OCI-LY1 (cell line): ENCODE data around the gene TMCO1.

Experiments
- H2AFZ ChIP-seq: fragments of 200-600 bp; sonication (generic), shearing (Covaris generic); 2 replicates; pipeline ENCODE4 v1.6.0; 2014; ENCODE audit warnings: antibody characterized with exemption, mild to moderate bottlenecking, low read length
- H3F3A ChIP-seq: fragments of 200-600 bp; sonication (generic), shearing (Covaris generic); 2 replicates; pipeline ENCODE4 v1.6.0; 2014; ENCODE audit warnings: mild to moderate bottlenecking, antibody characterized with exemption, low read length, moderate library complexity; ENCODE audit not compliant: insufficient read depth
- H3K27ac ChIP-seq: fragments of 200-600 bp; sonication (generic); 2 replicates; pipeline ENCODE4 v1.5.1; 2014; ENCODE audit warnings: low read length, mixed run types, mild to moderate bottlenecking, low read depth; ENCODE audit not compliant: poor library complexity, severe bottlenecking
- H3K27me3 ChIP-seq: fragments of 200-600 bp; sonication (generic); 2 replicates; pipeline ENCODE4 v1.6.0; 2014; ENCODE audit warnings: antibody characterized with exemption, mild to moderate bottlenecking, low read length, moderate library complexity; ENCODE audit not compliant: insufficient read depth
- H3K36me3 ChIP-seq: fragments of 200-600 bp; sonication (generic); 2 replicates; pipeline ENCODE4 v1.6.1; 2014; ENCODE audit warnings: mild to moderate bottlenecking, antibody characterized with exemption, low read length, moderate library complexity, mixed read lengths; ENCODE audit not compliant: insufficient read depth
- H3K4me1 ChIP-seq: fragments of 200-600 bp; sonication (generic); 2 replicates; pipeline ENCODE4 v1.5.1; 2014; ENCODE audit warnings: mild to moderate bottlenecking, low read length, moderate library complexity; ENCODE audit not compliant: insufficient read depth, severe bottlenecking
- H3K4me2 ChIP-seq: fragments of 200-600 bp; sonication (generic), shearing (Covaris generic); 2 replicates; pipeline ENCODE4 v1.6.1; 2014; ENCODE audit warnings: low read length
- H3K4me3 ChIP-seq: fragments of 200-600 bp; sonication (generic); 2 replicates; pipeline ENCODE4 v1.5.1; 2014; ENCODE audit warnings: low read length, low read depth, mild to moderate bottlenecking, mixed read lengths; ENCODE audit not compliant: poor library complexity, severe bottlenecking
- H3K79me2 ChIP-seq: fragments of 200-600 bp; shearing (Covaris generic); 2 replicates; pipeline ENCODE4 v1.6.1; 2016; ENCODE audit warnings: mixed run types, low read length, mixed read lengths; ENCODE audit not compliant: insufficient read depth
- H3K9ac ChIP-seq: fragments of 200-600 bp; sonication (generic), shearing (Covaris generic); 2 replicates; pipeline ENCODE4 v1.6.1; 2014; ENCODE audit warnings: mild to moderate bottlenecking, low read length, mixed read lengths
- H3K9me2 ChIP-seq: fragments of 200-600 bp; sonication (generic), shearing (Covaris generic); 2 replicates; pipeline ENCODE4 v1.6.1; 2014; ENCODE audit warnings: low read depth, mild to moderate bottlenecking, low read length, mixed read lengths
- H3K9me3 ChIP-seq: fragments of 200-600 bp; shearing (Covaris generic); 2 replicates; pipeline ENCODE4 v1.6.1; 2014; ENCODE audit warnings: low read length, mixed read lengths
- H4K20me1 ChIP-seq: fragments of 200-600 bp; sonication (generic), shearing (Covaris generic); 2 replicates; pipeline ENCODE4 v1.6.0; 2016; ENCODE audit warnings: mild to moderate bottlenecking, low read length; ENCODE audit not compliant: insufficient read depth
- EZH2 ChIP-seq: fragments of 200-600 bp; sonication (generic), shearing (Covaris generic); IDR thresholded peaks from 2 replicates; pipeline ENCODE4 v1.8.0; 2017; ENCODE audit warnings: borderline replicate concordance, mixed run types, mild to moderate bottlenecking, antibody characterized with exemption, low read length, moderate library complexity, mixed read lengths
- TF ChIP-seq, protein P1 (sequence below): fragments of 200-600 bp; sonication (generic), shearing (Covaris generic); IDR thresholded peaks from 2 replicates; pipeline ENCODE4 v1.5.1; 2017; ENCODE audit warnings: mild to moderate bottlenecking, antibody characterized with exemption, low read length, moderate library complexity, mixed read lengths

The TMCO1 gene

GRCh38 chr1:165679282-165680036 lies 89.2 kb downstream of the TMCO1 start:
- H3K9me2 ChIP-seq, result no peaks in the 10 kb centered on the region
- TF ChIP-seq, protein P1, sequence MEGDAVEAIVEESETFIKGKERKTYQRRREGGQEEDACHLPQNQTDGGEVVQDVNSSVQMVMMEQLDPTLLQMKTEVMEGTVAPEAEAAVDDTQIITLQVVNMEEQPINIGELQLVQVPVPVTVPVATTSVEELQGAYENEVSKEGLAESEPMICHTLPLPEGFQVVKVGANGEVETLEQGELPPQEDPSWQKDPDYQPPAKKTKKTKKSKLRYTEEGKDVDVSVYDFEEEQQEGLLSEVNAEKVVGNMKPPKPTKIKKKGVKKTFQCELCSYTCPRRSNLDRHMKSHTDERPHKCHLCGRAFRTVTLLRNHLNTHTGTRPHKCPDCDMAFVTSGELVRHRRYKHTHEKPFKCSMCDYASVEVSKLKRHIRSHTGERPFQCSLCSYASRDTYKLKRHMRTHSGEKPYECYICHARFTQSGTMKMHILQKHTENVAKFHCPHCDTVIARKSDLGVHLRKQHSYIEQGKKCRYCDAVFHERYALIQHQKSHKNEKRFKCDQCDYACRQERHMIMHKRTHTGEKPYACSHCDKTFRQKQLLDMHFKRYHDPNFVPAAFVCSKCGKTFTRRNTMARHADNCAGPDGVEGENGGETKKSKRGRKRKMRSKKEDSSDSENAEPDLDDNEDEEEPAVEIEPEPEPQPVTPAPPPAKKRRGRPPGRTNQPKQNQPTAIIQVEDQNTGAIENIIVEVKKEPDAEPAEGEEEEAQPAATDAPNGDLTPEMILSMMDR, result peak; percentile 15; the same call in 1 of the 2 replicates
- no peak for TF ChIP-seq EZH2
- H3K79me2 ChIP-seq, result no peaks in the 10 kb centered on the region
- no peaks in the 10 kb centered on the region for H3K4me1 ChIP-seq
- H3K9ac ChIP-seq, result no peak overlapping the region
- H3K4me3 ChIP-seq, result no peak overlapping the region
- no peak overlapping the region for H3K4me2 ChIP-seq
- H2AFZ ChIP-seq, result no peak overlapping the region
- H3F3A ChIP-seq, result no peaks in the 10 kb centered on the region
- no peaks in the 10 kb centered on the region for H3K9me3 ChIP-seq
- no peaks in the 10 kb centered on the region for H3K27me3 ChIP-seq
- no peaks in the 10 kb centered on the region for H4K20me1 ChIP-seq
- H3K27ac ChIP-seq, result no peak overlapping the region
- peaks cover 77% of the 10 kb centered on the region for H3K36me3 ChIP-seq

- Histone ChIP-seq H3K27me3 (no peaks in the 10 kb centered on the region), H3K79me2 (no peaks in the 10 kb centered on the region), H3K27ac (no peak overlapping the region), H3K9me2 (no peaks in the 10 kb centered on the region), H3K9ac (no peak overlapping the region), H3K4me1 (no peaks in the 10 kb centered on the region), H3K4me2 (no peak overlapping the region), H2AFZ (no peak overlapping the region), H4K20me1 (no peaks in the 10 kb centered on the region), H3F3A (no peaks in the 10 kb centered on the region), H3K9me3 (no peaks in the 10 kb centered on the region), H3K36me3 (peaks cover 74% of the 10 kb centered on the region), H3K4me3 (no peak overlapping the region)
- TF ChIP-seq, protein P1, result no peak
- TF ChIP-seq EZH2, result no peak
These were observed 90.2 kb downstream of the TMCO1 start for GRCh38 chr1:165678509-165678908.
